Amygdala (tissue), 56 donors: ENCODE data around the gene ADAMTS17.
A peak's percentile ranks its signal among the peaks of the same experiment; 100 is the strongest.

Experiments
- DNase-seq, 56 donors: peaks; one replicate each; lab custom pipeline; 2025; lab: John Stamatoyannopoulos, UW

Gene ADAMTS17

DNA sequence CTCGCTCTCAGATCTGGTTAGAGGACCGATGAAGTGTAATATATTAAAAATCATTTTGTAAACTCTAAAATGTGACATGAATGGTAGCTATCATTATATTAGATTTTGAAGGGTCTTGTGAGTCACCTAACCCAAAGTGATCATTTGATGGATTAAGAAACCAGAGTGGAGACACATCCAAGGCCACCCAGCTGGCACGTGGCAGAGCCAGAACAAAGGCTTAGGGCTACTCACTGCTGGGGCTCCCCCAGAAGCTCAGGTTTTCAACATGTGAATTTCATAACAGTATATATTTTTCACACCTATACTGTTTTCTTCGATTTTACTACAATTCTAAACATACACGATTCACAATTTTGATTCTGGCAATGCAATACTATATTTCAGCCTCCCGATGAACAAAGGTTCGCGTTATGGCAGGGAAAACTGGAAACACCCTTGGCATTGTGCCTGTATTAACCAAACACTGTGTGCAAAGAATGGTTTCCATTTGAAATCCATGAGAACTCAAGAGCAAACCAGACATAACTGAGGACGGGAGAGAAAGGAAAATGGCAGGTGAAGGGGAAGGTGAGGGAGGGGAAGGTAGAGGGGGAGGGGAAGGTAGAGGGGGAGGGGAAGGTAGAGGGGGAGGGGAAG lies 88.9 kb downstream of the ADAMTS17 start:
- no peak for DNase-seq

DNA sequence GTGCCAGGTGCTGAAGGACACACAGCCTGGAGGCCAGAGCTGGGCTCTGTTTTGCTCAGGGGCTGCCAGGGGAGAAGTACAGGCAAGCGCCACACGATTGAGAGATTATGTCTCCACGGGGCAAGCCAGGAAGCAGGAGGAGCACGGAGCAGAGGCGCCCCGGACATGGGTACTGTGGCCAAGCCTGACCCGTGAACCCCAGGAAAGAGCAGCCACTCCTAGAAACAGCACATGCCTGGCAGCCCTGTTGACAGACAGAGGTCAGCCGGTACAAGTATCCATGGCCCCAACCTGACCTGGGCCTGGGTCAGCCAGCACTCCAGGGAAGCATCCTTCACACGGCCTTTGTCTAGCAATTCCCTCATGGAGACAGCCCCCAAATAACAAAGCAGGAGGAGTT lies 89.4 kb downstream of the ADAMTS17 start:
- DNase-seq: no peak

DNA sequence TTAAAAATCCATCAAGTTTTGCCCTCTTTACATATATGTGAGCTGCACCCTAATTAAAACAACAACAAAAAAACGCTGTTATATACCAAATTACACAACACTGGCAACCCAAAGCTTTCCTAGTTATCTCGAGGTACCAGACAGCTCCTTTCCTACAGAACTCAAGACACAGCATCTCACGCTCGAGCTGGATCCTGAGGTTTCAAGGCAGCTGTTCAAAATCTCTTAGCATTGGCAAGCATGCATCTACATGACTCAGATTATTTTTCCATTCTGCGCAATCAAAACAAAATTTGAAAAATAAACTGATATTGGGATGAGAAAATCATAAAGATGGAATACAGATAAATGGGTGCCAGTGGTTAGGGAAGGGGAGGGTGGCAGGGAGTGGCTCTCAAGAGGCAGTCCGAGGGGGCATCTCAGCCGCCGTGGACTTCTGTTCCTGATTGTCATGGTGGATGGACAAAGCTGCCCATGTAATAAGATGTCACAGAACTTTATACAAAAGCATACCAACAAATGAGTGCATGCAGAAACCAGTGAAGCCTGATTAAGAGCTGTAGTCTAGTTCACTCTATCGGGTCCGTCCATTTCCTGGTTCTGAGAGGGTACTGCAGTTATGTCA lies 91.5 kb downstream of the ADAMTS17 start:
- DNase-seq: no peak

DNA sequence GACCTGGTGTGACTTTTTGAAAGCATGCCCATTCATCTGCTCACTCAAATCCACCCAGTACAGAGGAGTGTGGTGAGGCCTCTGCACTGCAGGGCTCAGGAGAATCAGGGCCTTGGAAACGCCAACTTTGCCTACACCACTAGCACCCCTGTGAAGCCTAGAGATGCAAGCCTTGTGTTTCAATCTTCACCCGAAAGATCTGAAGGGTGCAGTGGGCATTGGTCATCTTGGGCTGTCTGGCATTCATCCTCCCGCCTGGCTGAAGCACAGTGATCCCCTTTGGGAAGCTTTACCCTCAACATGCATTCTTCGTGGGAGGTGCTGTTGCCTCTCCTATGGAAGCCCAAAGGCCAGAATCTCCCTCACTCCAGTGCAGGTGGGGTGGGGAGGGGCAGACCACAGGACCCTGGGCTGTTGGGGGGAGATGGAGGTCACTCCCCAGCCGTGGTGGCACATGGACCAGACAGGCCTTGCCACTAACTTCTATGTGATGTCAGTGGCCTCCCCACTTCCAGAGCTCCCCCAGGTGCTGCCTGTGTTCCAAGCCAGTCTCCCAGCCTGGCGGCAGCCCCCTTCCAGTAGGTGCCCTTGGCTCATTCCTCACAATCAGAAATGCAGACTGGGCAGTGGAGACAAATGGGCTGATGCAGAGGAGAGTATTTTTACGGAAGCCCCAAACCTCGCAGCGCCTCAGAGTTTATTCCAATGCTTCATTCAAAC lies 92.5 kb downstream of the ADAMTS17 start:
- DNase-seq: no peak

DNA sequence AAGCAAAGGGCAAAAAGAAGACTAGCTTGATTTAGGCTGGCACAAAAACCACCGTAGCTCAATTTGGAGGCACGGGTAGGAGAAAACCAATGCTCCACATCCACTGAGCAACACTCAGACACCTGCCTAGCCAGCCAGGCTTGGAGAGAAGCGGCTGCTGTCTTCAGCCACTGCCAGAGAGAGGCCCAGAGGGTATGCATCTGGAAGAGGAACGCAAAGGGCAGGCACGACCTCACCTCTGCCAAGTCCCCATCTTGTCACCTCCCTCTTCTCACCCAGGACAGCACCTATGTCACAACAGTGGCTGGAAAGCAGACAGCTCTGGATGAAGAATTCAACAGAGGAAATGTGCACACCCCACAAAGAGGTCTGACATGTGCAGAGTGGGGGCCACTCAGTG lies 93.5 kb downstream of the ADAMTS17 start:
- DNase-seq: no peak

DNA sequence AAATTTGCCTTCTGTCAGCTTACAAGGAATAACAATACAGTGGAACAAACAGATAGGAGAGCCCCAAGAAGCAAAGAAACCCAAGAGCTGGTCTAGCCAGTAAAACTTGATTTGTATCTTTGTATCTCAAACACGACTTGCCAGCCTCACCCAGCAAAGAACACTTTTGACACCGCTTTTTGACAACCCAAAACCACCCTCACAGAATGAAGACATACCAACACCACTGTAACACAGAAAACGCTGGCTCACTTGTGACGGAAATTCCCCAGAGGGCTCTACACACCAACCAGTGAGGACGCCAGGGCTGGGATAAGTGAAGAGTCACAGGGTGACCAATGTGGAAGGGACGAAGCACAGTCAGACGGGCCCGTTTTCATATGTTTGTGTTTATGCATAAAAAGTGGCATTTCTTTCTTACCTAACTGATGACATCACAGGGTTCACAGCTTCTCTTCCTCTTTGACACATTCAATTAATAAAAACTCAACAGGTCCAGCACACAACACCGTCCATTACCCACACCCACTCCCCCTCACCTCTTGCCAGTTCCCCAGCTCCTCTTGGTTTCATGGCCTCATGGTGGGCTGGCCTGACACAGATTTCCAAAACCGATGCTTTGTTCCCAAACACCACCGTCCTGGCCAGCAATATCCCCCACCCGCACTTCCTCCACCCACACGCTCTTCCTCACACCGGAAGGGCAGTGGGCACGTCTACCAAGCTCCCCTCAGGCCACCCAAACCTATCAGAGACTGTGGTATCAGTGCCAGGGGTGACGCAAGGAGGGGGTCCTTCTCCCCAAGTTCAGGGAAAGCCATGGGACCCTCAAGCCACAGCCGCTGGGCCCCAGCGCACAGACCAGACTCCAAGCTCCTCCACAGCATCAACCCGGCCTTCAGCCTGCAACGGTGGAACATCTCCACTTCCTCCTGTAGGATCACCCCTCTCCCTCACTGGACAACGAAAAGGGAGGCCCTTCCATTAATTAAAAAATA lies 94.2 kb downstream of the ADAMTS17 start:
- DNase-seq: no peak

DNA sequence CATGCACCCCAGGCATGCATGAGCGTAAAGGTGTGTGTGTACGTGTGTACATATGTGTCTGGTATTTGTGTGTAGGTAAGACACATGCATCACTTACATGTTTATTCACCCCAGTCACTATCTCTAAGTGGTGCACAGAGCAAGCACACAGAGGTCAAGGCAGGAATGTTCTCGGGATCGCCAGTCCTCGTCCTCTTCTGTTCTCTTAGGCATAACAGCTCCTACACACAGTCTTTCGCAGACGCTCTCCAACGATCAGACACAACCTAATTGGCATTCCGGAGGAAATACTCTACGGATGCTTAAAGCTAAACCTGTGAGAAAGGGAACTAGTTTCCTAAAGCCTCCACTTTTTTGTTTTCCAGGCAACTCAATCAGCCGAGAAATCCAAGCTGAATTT lies 95.9 kb downstream of the ADAMTS17 start:
- no peak for DNase-seq

DNA sequence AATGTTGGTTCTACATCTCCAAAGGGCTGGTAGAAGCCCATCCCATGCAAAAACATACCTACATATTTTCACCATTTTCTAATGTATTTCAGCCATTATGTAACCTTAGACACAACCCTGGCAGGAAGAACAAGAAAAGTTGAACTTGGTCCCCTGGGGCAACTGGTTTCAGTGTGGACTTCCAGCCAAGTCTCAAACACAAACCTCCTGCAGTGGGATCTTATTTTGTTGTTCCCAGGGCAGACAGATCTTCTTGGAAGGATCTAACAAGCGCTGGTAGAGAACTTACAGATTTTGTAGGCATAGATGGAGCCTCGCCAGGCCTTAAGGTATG lies 96.3 kb downstream of the ADAMTS17 start:
- no peak for DNase-seq

DNA sequence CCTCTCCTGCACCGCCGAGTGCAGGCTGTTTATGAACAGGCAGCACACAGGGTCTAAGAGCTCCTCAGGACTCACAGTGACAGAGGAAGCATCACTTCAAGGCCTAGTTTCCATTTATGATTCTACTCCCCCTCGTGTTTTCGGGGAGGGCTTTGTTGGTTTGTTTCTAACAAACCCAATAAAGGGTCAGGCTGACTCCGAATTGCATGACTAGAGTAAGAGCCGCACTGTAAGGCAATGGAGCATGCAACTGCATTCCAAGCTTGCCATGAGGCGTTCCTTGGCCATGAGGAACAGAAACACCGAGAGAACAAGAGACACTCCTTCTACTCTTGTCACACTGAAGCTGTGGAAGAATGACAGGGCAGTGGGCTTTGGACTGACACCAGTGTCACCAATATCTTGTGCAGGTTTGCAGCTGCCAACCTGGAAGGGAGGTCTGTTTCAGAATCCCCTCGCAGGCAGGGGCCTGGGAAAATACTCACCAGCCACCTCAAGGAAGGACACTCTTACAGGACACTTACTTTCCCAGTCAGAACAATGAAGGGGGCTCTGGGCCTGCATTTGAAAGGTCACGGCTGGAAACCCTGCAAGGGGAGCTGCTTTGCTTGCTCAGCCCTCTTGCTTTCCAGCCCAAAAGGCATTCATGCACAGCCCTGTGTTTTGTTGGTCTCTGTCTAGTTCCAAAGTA lies 96.8 kb downstream of the ADAMTS17 start:
- DNase-seq: no peak

DNA sequence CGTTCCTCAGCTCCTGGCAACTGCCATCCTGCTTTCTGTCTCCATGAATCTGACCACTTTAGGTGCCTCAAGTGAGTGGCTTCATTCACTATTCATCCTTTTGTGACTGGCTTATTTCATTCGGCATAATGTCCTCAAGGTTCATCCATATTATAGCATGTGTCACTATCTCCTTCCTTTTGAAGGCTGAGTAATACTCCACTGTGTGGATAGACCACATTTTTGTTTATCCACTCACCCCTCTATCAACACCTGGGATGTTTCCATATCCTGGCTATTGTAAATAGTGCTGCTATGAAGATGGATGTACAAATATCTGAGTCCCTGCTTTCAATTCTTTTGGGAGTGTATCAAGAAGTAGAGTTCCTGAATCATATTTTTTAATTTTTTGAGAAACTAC lies 98.8 kb downstream of the ADAMTS17 start:
- DNase-seq: no peak

DNA sequence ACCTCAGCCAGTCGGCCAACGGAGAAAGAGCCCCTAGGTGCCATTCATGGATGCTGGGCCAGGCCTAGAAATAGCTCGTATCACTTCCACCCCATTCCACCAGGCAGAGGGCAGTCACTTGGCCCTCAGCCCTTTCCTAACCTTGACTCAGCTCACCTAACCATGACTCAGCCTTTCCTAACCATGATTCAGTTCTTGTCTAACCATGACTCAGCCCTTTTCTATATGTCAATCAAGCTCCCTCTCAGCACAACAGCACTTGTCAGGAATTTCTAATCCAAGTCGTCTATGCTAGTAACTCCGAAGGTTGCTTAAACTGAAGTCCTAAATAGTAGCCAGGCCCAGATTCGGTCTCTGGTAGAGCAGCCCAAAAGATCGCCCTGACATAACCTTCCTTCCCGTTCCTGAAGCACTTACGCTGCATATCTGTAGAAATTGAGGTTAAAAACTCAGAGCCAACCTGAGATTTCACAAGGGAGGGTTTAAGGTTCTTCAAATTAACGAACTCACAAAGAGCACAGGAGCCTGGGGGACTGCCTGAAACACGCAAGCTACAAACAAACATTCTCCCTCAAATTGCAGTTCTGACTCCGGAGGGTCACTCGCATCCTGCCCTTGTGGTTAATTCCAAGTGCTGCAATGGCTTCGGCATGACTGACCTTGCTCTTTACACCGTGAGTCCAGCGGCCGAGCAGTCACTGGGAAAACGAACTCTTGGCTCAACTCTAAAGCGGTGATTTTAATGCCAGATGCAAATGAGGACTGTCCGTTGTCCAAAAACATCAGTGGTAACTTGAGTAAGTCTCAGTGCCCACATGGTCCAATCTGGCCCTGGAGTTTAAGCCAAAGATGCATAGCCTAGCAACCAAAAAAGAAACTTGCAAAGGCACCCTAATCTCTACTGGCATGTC lies 99.9 kb downstream of the ADAMTS17 start:
- DNase-seq: peak in 28 of 56 donors; percentile 10 to 78 (median 33)

DNA sequence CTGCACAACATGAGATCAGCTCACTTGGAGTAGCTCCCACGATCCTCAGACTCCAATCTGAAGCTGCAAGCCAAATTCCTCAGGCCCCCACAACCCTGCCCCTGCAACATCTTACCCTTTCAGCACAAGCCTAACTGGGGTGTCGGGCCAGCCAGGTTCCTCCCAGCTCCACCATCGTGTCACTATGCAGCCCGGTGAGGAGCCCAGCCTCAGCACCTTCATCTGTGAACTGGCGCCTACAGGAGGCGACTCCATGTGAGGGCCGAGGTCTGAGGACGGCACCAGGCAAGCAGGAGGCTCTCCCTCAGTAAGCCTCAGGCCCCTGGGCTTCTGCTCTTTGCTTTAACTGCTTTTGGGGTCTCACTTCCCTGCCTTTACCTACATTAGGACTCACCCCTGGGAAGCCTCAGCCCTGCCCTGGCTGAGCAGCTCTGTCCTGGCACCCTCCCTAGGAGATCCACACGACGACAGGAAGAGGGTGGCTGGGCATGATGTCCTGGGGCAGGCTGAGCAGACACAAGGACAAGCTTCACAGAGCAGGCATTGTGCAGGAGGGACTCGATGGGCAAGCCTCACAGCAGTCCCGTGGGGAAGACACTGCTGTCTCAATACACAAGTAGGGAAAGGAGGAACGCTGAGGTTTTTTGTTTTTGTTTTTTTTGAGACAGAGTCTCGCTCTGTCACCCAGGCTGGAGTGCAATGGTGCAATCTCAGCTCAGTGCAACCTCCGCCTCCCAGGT lies 104.6 kb downstream of the ADAMTS17 start:
- DNase-seq: no peak

DNA sequence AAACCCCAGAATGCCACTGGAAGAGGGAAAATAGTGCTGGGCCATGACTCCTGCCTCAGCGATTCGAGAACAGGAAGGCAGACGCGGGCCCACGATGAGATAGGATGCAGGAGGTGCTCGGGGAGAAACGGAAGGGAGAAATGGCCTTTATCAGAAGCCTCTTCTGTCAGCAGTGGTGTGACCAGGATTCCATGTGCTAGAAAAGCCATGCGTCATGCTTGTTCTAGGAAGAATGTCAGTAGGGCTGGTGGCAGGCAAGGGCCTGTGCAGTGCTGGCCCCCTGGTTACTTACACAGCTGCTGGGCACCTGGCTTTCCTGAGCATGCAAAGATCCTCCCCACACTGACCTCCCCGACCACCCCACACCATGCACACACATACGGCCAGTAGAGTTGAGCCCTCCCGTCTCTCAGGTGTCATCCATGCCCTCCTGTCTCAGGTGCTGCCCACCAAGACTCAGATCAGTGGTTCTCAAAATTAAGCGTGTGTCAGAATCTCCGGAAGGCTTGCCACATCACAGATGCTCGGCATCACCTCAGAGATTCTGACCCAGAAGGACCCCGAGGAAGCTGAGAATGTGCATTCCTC lies 106.7 kb downstream of the ADAMTS17 start:
- no peak for DNase-seq

DNA sequence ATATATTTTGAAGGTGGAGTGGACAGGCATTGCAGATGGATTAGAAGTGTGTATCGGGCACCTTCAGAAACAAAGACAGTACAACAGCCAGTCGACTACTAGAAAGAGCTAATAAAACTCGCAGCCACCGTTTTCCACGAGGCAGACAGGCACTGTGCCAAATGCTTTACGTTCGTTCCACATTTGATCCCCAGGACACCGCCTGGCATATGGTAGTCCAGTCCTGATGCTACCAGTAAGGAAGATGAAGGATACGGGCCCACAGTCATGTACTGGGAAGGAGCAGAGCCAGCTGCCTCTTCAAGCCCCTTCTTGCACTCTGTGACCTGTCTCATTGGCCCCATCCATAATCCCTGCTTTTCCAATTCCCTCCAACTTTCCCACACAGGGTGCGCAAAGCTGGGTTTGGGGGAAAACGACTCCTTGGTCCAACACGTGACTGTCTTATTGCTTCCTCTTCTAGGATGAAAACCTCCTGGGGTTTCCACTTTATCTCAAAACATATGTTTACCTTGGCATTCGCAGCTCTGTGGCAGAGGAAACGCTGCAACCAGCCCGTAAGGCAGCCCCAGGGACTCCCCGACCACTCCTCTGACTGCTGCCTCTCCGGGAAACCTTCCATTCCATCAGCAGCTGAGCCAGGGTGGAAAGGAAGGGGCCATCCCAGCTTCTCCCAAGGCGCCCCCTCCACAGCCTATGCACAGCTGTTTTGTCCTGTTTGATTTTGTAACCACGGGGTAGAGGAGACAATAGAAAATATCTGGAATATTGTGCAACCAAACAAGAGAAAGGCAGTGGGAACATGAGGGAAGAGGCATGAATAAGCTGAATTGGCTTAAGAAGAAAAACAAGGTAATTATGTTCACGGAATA lies 107.4 kb downstream of the ADAMTS17 start:
- no peak for DNase-seq

DNA sequence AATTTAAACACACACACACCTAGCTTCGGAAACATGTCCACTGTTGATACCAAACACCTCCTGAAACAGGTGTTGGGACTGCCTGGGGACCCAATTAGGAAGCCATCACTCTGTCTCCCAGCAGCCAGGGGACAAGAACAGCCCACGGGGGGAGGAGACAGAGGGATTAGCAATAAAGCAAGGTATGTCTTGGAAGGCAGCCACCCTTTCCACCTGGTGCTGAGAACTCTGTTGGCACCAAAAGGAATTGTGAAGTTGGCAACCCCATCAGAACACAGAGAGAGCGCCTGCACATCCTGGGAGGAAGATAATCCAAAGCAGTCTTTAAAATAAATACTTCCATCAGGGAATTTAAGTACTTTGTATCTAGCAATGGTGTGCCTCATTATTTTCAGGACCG lies 111.0 kb downstream of the ADAMTS17 start:
- DNase-seq: no peak

DNA sequence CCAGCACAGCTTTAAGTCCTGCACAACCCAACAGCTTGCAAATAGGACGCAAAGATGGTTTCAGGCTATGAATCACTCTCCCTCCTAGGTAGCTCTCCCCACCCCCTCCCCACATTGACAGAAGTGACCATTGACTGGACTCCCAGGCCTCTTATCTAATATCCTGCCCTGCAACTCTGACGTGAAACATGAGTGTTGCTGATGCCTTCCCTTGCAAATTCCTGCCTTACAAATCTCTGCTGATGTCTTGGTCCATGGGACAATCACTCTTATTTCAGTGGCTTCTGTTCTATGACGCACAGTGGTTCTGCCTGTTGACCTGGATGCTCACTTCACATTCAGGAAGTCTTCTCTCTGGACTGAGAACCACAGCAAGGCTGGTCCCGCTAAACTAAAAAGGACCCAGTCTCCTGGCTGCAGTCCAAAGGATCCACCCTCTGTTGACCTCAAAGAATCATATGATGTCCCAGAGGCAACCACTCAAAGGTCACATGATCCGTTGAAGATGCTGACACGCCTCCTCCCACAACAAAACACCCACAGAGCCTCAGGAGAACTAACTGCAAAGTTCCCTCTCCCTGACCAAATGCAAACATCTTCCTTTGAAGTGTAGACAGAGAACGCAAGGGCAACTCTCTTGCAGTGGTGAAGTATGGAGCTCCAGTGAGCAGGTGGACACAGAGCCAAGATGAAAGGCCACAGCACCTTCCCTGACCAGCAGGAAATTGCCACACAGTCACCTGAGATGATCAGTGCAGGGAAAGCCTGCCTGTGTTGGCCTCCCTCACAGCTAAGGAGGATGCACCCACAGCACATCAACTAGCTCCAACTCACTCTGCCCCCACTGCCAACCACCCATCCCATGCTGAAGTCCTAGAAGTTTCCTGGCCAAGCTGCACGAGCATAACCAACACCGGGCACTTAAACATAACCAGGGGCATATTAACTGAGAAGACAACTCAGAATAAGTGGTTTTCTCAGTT lies 112.3 kb downstream of the ADAMTS17 start:
- peak in 2 of 56 donors; percentile 7 to 28 for DNase-seq
